ENCODE measurements around the gene CDC42EP4. TPM values are rescaled to one million over a fixed set of nuclear protein-coding genes. Genes with fewer than 3 reads are reported as not detected.

CDC42EP4 gene
- total RNA-seq, 2 donors from 2014 or later: 38.5 to 49.7 TPM

DNA sequence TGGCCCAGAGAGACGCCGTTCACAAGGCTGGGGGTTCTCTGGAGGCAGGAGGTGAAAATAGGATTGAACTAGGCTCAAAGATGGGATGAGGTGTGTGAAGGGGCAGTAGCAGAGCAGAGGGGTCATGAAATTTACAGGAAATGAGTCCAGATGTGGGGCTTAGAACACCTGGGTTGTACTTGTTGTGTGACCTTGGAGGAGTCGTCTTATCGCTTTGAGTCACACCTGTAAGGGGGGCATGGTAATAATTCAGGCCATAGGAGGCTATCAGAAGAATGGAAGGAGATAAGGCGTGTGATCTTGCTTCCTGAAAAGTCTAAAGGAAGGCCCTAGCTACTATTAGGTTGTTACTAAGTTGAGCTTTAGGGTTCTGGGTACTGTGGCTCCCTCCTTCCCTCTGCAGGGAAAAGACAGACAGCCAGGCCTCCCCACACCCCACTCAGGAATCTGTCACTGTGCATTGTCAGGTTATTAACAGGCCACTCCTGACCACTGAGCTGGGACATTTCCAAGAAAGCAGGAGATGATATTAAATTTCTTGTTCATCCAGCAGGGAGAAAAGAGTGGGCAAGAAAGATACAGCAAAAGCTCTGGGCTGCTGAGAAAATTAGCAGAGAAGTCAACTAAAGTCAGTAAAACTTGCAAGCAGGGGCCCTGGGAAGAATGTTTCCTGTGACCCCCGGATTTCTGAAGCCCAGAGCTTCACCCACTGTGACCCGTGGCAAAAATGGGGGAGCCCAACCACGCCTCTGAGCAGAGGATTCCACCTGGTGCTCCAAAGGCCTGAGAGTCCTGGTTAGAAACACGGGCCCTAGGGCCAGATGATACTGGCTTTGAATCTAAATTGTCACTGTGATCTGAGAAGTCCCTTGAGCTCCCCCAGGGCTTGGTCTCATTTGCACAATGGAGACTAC is 6.0 kb upstream of the CDC42EP4 start:
- H3K9me3 ChIP-seq (ENCODE audit: control insufficient read depth, low read length): no peaks in the 10 kb centered on the region
- peak overlapping the region; percentile 15 for H3K4me3 ChIP-seq (ENCODE audit: low read length)
- no peaks in the 10 kb centered on the region for H3K27me3 ChIP-seq (ENCODE audit: control insufficient read depth, insufficient read depth, low read length, poor library complexity, severe bottlenecking)
- H3K9ac ChIP-seq (ENCODE audit: extremely low read depth, low read length, poor library complexity, severe bottlenecking): no peak overlapping the region
- H3K27ac ChIP-seq (ENCODE audit: low read depth, low read length): no peak overlapping the region
- H3K27me3 Mint-ChIP-seq (ENCODE audit: insufficient read depth): peaks cover 13% of the 10 kb centered on the region
- H3K4me1 Mint-ChIP-seq: peaks cover 40% of the 10 kb centered on the region
- TF ChIP-seq, protein P1, sequence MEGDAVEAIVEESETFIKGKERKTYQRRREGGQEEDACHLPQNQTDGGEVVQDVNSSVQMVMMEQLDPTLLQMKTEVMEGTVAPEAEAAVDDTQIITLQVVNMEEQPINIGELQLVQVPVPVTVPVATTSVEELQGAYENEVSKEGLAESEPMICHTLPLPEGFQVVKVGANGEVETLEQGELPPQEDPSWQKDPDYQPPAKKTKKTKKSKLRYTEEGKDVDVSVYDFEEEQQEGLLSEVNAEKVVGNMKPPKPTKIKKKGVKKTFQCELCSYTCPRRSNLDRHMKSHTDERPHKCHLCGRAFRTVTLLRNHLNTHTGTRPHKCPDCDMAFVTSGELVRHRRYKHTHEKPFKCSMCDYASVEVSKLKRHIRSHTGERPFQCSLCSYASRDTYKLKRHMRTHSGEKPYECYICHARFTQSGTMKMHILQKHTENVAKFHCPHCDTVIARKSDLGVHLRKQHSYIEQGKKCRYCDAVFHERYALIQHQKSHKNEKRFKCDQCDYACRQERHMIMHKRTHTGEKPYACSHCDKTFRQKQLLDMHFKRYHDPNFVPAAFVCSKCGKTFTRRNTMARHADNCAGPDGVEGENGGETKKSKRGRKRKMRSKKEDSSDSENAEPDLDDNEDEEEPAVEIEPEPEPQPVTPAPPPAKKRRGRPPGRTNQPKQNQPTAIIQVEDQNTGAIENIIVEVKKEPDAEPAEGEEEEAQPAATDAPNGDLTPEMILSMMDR (conservative IDR thresholded peaks at IDR 0.05): no peak
- no peaks in the 10 kb centered on the region for H3K36me3 ChIP-seq (ENCODE audit: control insufficient read depth, insufficient read depth, low read length)
- H3K9me3 Mint-ChIP-seq: no peaks in the 10 kb centered on the region
- peak overlapping the region; percentile 60 for H3K27ac Mint-ChIP-seq
- WGBS, 2 experiments (ENCODE audit: insufficient coverage in 1 of 2, insufficient read length in 1 of 2): 69 to 81% methylated on average over 8 to 9 of the region's 9 CpGs
- no peaks in the 10 kb centered on the region for H3K36me3 Mint-ChIP-seq (ENCODE audit: low read depth)
- no peak overlapping the region for H3K4me3 Mint-ChIP-seq
- peak; percentile 61 for DNase-seq
- peaks cover 13% of the 10 kb centered on the region for H3K4me1 ChIP-seq (ENCODE audit: control insufficient read depth, insufficient read depth, low read length)

DNA sequence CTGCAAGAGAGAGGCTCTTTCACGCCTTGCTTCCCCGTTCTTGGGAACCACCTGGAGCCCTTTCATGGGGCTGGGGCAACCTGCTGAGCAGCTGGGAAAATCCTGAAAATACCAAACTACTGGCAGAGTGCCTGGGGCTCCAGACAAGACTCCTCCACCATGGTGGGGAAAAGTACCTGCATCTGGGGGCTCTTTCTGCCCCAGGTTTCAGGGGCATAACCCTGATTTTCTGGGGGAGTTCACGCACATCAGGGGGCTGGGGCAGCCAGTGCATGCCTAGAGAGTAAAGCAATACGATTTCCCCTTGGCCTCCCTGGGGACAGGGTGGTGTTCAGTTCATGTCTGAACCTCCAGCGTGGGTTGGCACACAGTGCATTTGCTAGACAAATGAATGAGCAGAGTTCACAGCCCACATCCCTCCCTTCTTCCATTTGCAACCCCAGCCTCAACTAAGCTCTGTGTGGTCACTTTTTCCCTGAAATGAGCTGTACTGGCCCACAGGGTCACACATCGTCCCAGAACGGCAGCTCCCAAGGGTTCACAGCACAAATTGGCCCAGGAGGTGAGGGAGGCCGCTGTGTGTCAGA is 5.2 kb upstream of the CDC42EP4 start:
- no peaks in the 10 kb centered on the region for H3K27me3 ChIP-seq (ENCODE audit: control insufficient read depth, insufficient read depth, low read length, poor library complexity, severe bottlenecking)
- H3K27ac Mint-ChIP-seq: peak overlapping the region; percentile 60
- no peaks in the 10 kb centered on the region for H3K36me3 ChIP-seq (ENCODE audit: control insufficient read depth, insufficient read depth, low read length)
- peaks cover 17% of the 10 kb centered on the region for H3K4me1 ChIP-seq (ENCODE audit: control insufficient read depth, insufficient read depth, low read length)
- DNase-seq: peak; percentile 80
- H3K27ac ChIP-seq (ENCODE audit: low read depth, low read length): no peak overlapping the region
- no peak overlapping the region for H3K9ac ChIP-seq (ENCODE audit: extremely low read depth, low read length, poor library complexity, severe bottlenecking)
- no peak overlapping the region for H3K4me3 Mint-ChIP-seq
- no peaks in the 10 kb centered on the region for H3K9me3 Mint-ChIP-seq
- no peaks in the 10 kb centered on the region for H3K9me3 ChIP-seq (ENCODE audit: control insufficient read depth, low read length)
- WGBS, 2 experiments (ENCODE audit: insufficient coverage in 1 of 2, insufficient read length in 1 of 2): 63 to 82% methylated on average over 7 to 8 of the region's 8 CpGs
- H3K4me1 Mint-ChIP-seq: peaks cover 45% of the 10 kb centered on the region
- no peaks in the 10 kb centered on the region for H3K36me3 Mint-ChIP-seq (ENCODE audit: low read depth)
- H3K4me3 ChIP-seq (ENCODE audit: low read length): no peak overlapping the region
- TF ChIP-seq, protein P1 (conservative IDR thresholded peaks at IDR 0.05): no peak
- peaks cover 13% of the 10 kb centered on the region for H3K27me3 Mint-ChIP-seq (ENCODE audit: insufficient read depth)

DNA sequence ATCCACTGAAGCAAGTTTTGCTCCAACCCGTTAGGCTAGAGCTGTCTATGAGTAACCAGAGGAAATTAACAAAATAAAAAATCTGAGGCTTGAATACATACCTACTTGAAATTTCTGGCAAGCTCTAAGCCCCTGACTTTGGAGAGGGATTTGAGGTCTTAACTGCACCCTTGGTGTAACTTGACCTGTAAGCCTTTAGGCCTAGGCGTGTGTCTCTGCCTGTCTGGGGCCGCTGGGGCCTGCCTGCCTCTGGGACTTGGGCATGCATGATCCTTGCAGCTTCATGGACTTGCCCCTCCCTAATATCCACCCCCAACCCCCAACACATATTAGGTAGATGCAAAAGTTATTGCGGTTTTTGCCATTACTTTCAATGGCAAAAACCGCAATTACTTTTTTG is 3.7 kb upstream of the CDC42EP4 start:
- Histone ChIP-seq H3K4me3 (ENCODE audit: low read length) (no peak overlapping the region), H3K4me1 (ENCODE audit: control insufficient read depth, insufficient read depth, low read length) (peaks cover 17% of the 10 kb centered on the region), H3K27ac (ENCODE audit: low read depth, low read length) (no peak overlapping the region), H3K9me3 (ENCODE audit: control insufficient read depth, low read length) (no peaks in the 10 kb centered on the region), H3K36me3 (ENCODE audit: control insufficient read depth, insufficient read depth, low read length) (no peaks in the 10 kb centered on the region), H3K9ac (ENCODE audit: extremely low read depth, low read length, poor library complexity, severe bottlenecking) (no peak overlapping the region), H3K27me3 (ENCODE audit: control insufficient read depth, insufficient read depth, low read length, poor library complexity, severe bottlenecking) (no peaks in the 10 kb centered on the region)
- TF ChIP-seq, protein P1 (conservative IDR thresholded peaks at IDR 0.05): no peak
- no peaks in the 10 kb centered on the region for H3K36me3 Mint-ChIP-seq (ENCODE audit: low read depth)
- H3K9me3 Mint-ChIP-seq: no peaks in the 10 kb centered on the region
- H3K27me3 Mint-ChIP-seq (ENCODE audit: insufficient read depth): peaks cover 13% of the 10 kb centered on the region
- H3K4me3 Mint-ChIP-seq: no peak overlapping the region
- DNase-seq: peak; percentile 38
- peaks cover 45% of the 10 kb centered on the region for H3K4me1 Mint-ChIP-seq
- H3K27ac Mint-ChIP-seq: no peak overlapping the region
- WGBS, 2 experiments (ENCODE audit: insufficient coverage in 1 of 2, insufficient read length in 1 of 2): 62 to 67% methylated on average over 3 to 4 of the region's 5 CpGs
